ENCODE results near the gene TBCD.

TBCD gene

DNA sequence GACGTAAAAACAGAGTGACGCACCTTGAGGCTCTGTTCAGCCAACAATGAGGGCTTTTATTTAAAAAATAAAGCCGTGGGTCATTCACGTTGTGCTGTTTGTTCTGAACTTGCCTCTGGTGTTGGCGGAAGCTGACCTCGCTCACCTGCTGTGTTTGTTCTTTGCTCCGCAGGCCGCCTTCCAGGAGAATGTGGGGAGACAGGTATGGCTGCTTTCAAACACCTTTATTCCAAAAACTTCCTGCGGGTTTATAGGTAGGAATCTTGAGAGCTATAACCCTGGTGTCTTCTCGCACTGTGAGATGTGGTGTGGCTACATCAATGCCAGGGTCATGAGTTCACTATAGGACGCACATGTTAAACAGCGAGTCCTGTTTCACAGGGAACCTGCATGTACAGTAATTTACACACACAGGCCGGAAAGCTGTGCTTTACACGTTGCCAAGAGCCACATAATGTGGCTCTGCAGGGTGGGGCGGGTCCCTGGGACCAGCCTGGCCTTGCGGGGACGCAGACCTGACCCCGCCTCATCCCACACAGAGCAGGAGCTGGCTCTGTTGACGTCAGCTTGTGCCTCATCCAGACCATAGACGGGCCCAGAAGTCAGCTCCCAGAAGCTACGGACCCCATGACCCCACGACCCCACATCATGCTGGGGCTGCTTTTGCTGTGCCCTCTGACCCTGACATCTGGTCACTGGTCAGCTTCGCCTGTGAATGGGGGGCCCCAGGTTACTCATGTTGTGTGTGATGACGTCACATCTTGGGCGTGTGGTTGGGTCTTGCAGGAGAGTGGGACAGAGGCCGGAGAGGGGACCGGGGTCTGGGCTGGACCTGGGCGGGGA, 137.9 kb downstream of the TBCD start:
- no peak for DNase-seq

DNA sequence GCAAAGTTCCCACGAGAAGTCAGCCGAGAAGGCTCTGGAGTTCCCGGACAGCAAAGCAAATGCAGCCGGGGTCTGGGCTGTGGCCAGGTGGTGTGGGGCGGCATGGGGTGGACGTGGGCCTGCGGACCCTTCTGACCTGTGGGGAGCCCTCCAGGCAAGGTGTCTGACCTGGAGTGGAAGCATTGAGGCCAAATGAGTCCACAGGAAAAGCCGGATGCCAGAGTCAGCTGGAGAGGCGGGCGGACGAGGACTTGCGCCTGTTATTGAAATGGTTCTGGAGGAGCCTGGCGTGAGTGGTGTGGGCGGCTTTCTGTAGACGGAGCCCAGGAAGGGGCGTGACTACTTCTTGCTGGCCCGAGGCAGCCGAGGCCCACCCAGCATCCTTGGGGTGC, 138.5 kb downstream of the TBCD start:
- no peak for DNase-seq

GRCh38 chr17:82890926-82891678, 139.2 kb downstream of the TBCD start:
- no peak for DNase-seq

DNA sequence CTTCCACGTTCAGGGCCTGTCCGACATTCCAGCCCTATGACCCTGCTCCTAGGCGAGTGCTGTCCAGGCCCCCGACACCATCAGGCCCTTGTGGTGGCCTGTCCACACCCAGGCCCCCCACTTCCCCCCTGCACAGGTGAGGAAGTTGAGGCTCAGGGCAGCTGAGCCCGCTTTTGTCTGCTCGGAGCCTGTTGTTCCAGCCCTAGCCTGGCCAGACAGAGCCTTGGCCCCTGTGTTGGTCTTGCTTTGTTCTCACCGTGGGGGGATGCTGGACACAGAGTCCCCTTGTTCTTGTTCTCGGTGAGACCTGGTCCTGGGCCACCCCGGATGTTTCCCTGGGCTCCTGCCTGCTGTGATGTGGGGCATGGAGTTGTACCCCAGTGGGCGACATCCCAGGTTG, 140.0 kb downstream of the TBCD start:
- no peak for DNase-seq

- no peak for DNase-seq
Measured at GRCh38 chr17:82892899-82893565, 141.2 kb downstream of the TBCD start.

GRCh38 chr17:82893779-82894178, 141.9 kb downstream of the TBCD start:
- DNase-seq: no peak

DNA sequence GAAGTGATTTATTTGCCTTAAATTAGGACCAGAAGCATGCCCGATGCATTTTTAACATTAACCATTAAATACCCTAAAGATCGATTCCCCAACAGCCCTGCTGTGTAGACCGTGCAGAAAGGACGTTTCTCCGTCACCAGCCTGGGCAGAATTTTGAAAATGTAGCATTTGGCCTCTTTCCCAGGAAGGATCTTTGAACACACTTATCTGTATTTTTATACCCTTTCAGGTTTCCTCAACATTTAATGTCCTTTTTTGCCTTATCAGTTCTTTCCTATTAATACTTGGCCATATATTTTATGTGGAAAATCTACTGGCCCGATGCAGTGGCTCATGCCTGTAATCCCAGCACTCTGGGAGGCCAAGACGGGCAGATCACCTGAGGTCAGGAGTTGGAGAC, 142.5 kb downstream of the TBCD start:
- DNase-seq: no peak

- DNase-seq: no peak
Measured at GRCh38 chr17:82895087-82895486, 143.2 kb downstream of the TBCD start.

DNA sequence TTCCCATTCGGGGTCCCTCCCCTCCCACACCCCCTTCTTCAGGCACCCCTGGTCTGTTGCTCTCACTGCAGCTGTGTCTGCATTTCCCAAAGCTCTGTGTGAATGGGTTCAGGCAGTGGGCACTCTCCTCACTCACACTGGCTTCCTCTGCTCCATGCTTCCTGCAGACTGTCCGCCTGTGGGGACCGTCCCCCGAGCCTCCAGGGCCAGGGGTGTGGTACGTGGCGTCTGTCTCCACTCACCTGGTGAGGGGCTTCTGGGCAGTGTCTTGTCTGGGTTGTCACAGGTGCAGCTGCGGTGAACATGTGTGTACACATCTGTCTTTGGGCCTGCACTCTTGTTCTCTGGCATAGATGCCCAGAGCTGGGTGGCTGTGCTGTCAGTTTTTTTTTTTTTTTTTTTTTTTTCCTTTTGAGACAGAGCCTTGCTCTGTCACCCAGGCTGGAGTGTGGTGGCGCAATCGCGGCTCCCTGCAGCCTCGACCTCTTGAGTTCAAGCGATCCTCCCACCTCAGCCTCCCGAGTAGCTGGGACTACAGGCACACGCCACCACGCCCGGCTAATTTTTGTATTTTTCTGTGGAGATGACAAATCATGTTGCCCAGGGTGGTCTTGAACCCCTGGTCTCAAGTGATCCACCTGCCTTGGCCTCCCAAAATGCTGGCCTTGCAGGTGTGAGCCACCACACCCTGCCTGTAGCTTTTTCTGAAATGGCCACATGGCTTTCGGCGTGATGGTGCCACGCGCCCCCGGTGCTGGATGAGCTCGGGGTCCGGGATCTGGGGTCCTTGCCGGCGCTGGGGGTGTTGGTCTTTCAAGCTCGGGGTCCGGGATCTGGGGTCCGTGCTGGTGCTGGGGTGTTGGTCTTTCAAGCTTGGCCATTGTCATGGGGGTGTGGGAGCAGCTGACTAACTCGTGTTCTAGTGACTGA, 144.5 kb downstream of the TBCD start:
- DNase-seq: no peak

DNA sequence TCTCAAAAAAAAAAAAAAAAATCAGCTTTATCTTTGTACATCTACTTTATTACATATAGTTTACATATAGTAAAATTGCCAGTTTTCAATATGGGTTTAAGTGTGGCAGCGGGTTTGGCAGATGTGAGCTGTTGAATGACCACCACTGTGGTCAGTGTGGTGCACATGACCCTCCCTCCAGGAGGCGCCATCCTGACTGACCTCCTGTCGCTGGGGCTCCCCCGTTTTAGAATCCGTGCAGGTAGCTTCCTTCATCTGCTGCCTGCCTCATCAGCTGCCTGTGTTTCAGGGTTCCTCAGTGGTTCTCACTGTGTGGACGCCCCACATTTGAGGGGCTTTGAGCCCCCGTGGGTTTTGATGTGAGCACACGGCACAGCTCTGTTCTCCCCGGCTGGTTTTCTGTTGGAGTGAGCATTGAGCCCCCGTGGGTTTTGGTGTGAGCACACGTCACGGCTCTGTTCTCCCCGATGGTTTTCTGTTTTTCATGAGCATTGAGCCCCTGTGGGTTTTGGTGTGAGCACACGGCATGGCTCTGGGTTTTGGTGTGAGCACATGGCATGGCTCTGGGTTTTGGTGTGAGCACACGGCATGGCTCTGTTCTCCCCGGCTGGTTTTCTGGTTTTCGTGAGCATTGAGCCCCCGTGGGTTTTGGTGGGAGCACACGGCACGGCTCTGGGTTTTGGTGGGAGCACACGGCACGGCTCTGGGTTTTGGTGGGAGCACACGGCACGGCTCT, 145.8 kb downstream of the TBCD start:
- no peak for DNase-seq

GRCh38 chr17:82898976-82899514, 147.2 kb downstream of the TBCD start:
- DNase-seq: no peak

DNA sequence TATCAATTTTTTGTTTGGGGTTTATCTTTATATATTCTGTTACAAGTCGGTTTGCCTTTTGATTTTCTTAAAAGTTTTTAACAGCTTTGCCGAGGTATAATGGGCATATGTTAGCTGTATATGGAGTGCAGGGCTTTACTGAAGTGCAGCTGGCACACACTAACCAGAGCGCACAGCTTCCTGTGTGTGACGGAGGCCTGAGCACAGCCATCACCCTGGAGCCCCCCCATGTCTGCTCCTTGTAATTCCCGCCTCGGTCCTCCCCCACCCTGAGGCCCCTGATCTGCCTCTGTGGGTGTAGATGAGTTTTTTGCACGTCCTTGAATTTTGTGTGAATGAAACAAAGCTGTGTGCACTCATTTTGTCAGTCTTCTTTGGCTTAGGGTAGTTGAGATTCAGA, 148.1 kb downstream of the TBCD start:
- no peak for DNase-seq

- DNase-seq: no peak
Measured at GRCh38 chr17:82900741-82901140, 148.9 kb downstream of the TBCD start.

DNA sequence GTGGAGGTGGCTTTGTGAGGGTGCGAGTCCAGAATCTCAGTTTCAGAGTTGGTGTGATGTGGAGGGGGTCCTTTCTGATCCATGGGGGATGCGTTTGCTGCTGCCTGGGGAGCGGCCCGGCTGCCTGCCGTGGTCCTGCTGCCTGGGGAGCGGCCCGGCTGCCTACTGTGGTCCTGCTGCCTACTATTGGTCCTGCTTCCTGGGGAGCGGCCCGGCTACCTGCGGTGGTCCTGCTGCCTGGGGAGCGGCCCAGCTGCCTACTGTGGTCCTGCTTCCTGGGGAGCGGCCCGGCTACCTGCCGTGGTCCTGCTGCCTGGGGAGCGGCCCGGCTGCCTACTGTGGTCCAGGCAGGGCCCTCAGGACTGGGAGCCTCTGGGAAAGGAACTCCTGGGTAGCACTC, 149.5 kb downstream of the TBCD start:
- no peak for DNase-seq

- no peak for DNase-seq
Measured at GRCh38 chr17:82901856-82902255, 150.0 kb downstream of the TBCD start.

DNA sequence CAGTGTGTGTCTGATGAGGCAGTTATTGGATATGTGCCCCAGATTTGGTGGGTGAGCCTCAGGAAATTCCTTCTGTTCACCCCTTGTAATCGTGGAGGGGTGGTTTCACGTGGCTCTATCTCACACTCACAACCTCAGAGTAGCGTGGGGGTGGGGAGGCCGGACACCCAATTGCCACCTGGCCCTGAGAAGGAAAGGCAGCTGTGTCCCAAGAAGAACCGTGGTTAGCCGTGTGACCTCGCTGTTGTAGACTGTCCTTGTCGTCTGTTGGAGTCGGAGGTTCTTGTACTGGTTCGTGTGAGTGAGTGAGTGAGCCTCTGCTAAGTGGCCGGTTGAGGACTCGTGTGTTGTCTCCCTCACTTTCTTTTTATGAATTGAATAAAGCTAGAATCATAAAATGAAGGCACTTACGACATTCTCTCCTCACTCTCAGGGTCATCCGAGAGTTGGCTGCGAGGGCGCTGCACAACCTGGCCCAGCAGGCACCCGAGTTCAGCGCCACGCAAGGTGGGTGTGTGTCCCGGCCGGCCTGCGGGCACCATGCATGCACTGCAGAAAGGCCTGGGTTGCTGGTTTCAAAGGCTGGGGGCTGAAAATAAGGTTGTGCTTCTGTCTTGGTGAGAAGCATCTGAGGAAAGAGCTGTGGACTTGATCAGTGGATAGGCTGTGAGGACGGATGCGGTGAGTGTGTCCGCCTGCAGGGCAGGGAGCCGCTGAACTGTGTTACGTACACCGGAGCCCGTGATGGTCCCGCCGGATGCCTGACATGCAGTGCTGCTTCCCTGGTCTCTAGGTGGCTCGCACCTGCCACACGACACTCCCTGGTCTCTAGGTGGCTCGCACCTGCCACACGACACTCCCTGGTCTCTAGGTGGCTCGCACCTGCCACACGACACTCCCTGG, 151.4 kb downstream of the TBCD start:
- no peak for DNase-seq

- DNase-seq: no peak
Measured at GRCh38 chr17:82905130-82905529, 153.3 kb downstream of the TBCD start.

GRCh38 chr17:82907797-82908542, 156.1 kb downstream of the TBCD start:
- no peak for DNase-seq

DNA sequence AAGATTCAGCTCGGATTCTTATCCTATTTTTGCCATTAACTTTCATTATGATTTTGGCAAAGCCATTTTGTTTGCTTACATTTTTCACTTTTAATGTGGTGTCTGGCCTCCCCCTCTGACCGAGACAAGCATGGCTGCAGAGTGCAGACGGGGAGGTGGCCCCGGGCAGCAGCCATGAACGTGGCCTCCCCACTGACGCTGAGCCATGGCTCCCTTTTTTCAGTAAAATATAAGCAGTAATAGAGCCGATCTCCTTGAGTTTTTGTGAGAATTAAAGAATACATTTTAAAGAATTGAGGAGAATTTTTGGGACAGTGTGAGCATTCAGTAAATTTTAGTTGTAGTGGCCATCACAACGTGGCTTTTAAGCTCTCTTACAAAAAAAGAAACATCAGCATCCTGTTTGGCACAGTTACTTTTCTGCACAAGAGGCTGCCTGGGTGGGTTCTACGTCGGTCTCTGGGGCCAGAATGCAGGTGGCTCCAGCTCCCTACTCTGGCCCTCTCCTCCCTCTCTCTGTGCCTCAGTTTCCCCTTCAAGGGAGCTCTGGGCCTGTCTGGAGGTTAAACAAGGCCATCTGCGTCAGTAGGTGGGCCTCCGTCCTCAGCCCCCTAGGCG, 156.8 kb downstream of the TBCD start:
- DNase-seq: no peak

Measured in SHP77 treated with DMSO at 0.1 percent for 48 hours (cell line).